ACHN (cell line): ENCODE data around the gene DAPK2.

Experiments used
- DNase-seq: peaks from one replicate; pipeline ENCODE4 v3.0.0-alpha.2; 2015
- in situ Hi-C: cut with HindIII; loops from 2 replicates; pipeline ENCODE4 v1.10.0; 2017; ENCODE audit warnings: low sequenced_read_pairs, low pct_ligation_motif_present, low pct_unique_long_range_greater_than_20kb

Gene DAPK2

GRCh38 chr15:63894662-63894949, 151.7 kb downstream of the DAPK2 start:
- no peak for DNase-seq
- in situ Hi-C loops = no loop called here

DNA sequence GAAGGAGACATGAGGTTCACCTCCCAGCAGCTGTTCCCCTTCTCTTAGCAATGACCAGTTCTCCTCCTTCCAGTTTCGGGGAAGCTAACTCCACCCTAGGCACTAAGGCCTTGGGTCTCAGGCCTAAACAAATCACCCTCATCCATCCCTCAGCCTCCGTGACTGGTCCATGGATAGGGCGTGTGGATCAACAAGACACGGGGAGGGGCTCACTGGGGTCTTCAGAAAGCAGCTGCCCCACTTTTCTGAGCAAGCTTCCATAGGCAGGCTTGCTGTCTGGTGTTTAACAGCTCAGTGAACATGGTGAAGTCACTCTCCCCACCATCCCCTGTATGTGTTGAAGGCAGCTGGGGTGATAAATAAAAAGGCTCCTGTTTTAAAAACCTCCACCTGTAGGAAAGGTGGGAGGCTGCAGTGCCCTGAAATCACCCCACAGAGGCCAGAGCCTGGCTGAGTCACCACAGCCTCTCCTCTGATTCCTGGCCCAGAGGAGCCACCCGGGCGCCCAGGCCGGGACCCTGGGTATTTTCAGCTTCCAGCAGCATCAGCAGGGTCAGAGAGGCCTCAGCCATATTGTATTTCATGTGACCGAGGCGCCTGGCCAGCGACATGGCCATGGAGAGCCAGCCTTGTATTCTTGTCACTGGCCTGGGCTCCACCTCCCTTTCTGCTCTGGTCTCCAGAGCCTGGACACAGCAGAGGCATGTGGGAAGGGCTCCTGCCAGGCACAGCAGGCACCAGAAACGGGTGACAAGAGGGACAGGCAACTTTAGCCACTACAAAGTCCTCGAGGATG, 152.2 kb downstream of the DAPK2 start:
- in situ Hi-C loops = no loop called here
- DNase-seq = no peak

DNA sequence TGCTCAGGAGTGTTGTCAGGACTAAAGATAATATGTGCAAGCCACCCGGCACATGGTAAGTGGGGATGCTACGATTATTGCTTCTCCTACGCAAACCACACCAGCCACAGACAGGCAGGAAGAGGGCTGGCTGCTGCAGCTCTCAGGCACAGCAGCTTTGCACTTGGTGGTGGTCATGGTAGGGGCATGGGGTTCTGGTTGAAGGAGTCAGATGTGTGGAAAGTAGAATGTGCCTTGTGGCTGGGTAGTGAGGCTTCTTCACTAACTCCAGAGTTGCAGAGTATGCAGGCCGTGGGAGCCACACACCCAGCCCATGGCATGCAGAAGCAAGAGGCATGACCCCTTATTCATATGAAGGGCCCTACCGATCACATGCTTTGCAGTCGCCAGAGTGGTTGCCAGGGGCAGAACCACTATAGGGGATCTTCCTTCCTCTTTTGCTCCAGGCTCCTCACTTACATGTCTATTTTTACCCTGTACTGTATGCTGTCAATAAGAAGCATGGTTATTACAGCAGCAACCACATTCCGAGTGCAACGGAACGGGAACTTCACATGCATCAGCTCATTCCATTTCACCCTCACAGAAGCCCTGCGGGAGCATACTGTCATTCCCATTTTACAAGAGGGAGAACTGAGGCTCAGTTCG, 153.4 kb downstream of the DAPK2 start:
- no peak for DNase-seq
- in situ Hi-C loops = no loop called here

- in situ Hi-C loops = no loop called here
- DNase-seq = no peak
Observed at GRCh38 chr15:63891768-63892133, 154.5 kb downstream of the DAPK2 start.

- in situ Hi-C loops = no loop called here
- peak; percentile 62 for DNase-seq
Observed at GRCh38 chr15:63891079-63891767, 155.1 kb downstream of the DAPK2 start.

DNA sequence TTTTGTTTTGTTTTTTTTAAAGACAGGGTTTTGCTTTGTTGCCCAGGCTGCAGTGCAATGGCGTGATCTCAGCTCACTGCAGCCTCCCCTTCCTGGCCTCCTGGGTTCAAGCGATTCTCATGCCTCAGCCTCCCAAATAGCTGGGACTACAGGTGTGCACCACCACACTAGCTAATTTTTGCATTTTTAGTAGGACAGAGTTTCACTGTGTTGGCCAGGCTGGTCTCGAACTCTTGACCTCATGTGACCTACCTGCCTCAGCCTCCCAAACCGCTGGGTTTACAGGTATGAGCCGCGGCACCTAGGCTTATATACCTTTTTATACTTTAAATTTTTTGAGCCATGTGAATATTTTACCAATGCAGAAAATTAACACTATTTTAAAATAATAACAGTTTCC, 155.7 kb downstream of the DAPK2 start:
- in situ Hi-C loops = no loop called here
- no peak for DNase-seq

- no peak for DNase-seq
- in situ Hi-C loops = no loop called here
Observed at GRCh38 chr15:63889831-63890230, 156.5 kb downstream of the DAPK2 start.

- no peak for DNase-seq
- in situ Hi-C loops = no loop called here
Observed at GRCh38 chr15:63888823-63889222, 157.5 kb downstream of the DAPK2 start.

DNA sequence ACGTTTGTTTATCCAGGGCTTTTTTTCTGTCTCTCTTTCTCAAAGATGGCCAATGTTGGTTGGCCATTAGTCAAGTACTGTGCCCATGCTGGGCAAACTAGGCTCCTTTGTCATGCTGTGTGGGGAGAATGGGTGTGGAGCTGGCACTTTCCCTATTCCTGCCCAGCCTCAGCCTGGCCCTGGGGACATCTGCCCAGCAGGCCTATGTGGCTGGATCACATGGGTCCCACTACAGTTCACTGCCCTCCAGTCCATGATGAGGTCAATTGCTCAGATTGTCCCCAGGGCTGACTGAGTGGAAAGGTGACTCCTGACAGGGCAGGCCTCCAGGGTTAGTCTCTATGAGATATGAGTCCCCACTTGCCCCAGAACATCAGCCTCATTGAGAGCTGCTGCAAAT, 158.1 kb downstream of the DAPK2 start:
- in situ Hi-C loops = no loop called here

GRCh38 chr15:63887630-63888029, 158.7 kb downstream of the DAPK2 start:
- in situ Hi-C loops = no loop called here
- DNase-seq = no peak

More for the DNA sequence above, 158.1 kb downstream of the DAPK2 start:
- no peak for DNase-seq

- in situ Hi-C loops = no loop called here
- no peak for DNase-seq
Observed at GRCh38 chr15:63884953-63885352, 161.3 kb downstream of the DAPK2 start.

- in situ Hi-C loops = no loop called here
- DNase-seq = no peak
Observed at GRCh38 chr15:63881431-63881830, 164.9 kb downstream of the DAPK2 start.

- in situ Hi-C loops = no loop called here
- DNase-seq = no peak
Observed at GRCh38 chr15:63880744-63881143, 165.5 kb downstream of the DAPK2 start.

- in situ Hi-C loops = no loop called here
- no peak for DNase-seq
Observed at GRCh38 chr15:63879995-63880394, 166.3 kb downstream of the DAPK2 start.

DNA sequence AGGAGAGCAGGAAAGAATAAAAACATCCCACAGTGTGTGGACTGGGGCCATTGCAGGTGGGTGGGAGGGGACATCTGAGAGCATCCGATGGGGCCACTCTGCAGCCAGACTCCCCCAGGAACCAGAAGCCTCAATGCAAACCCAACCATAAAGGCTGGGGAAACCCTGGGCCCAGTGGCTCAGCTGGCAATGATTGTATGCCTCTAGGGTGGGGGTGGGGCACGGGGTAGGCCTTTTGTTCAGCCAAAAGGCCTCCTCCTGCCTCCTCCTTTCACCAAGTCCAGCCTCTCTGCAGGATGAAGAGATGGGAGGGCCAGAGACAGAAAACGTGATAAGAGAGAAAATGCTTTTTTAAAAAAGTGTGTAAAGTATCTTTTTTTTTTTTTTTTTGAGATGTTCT, 167.1 kb downstream of the DAPK2 start:
- no peak for DNase-seq
- in situ Hi-C loops = no loop called here

DNA sequence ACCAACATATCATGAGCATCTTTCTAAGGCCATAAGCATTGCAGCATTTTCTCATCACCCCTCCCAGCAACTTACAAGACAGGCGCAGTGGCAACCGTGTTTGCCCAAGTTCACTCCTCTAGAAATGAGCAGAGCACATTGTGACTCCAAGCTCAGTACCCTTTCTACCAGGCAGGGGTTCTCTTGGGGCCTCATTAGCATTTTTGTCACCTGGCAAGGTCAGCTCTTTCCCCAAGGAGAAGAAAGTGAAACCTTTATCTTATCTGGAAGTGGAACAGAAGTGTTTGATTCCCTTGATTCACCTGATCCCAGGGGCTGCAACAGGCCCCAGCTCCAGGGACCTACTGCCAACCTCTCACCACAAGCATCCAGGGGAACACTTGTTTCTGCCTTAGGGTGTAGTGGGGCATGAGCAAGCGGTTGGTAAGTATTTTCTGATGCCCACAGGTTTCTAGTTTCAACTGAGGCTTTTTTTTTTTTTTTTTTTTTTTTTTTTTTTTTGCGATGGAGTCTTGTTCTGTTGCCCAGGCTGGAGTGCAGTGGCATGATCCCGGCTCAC, 168.5 kb downstream of the DAPK2 start:
- in situ Hi-C loops = no loop called here
- no peak for DNase-seq

DNA sequence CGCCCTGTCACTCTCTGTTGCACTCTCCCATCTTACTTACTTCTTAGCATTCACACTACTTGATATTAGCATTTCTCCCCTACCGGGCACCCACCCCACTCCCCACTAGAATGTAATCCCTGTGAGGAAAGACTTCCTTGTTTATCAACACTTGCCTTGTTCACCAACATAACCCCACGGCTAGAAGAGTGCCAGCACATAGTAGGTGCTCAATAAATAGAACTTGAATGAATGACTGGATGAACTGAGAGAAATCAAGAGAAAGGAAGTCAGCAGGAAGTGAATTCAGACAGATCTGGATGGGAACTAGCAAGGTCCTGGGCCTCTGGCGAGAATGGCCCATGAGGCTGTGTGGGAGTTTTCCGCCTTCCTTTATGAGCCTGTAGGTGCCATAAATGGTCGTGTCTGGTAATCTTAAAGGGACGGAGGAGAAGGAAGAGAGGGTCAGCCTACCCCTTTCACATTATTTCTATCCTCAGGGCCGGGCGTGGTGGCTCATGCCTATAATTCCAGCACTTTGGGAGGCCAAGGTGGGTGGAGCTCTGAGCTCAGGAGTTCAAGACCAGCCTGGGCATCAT, 170.1 kb downstream of the DAPK2 start:
- no peak for DNase-seq
- in situ Hi-C loops = no loop called here

- in situ Hi-C loops = no loop called here
- DNase-seq = no peak
Observed at GRCh38 chr15:63874616-63875015, 171.7 kb downstream of the DAPK2 start.

GRCh38 chr15:63872759-63873510, 173.3 kb downstream of the DAPK2 start:
- DNase-seq = no peak
- in situ Hi-C loops = no loop called here
